Right ventricle myocardium inferior (tissue), 1 donor: ENCODE measurements around the gene FAF1. TPM values are rescaled to one million over a fixed set of nuclear protein-coding genes. Genes with fewer than 3 reads are reported as not detected.

Source experiments
- ATAC-seq: fragments of 200-7000 bp; cut with Tn5 transposase; one replicate; pipeline ENCODE4 v1.9.1; 2020; ENCODE audit warnings: mild to moderate bottlenecking, moderate library complexity
- DNase-seq: peaks from one replicate; pipeline ENCODE4 v3.0.0; 2021; ENCODE audit errors: missing footprints
- intact Hi-C: fragments of 100-400 bp; cut with DNase I; formaldehyde crosslinking; loops from one replicate; pipeline ENCODE4 v1.11.0; 2022
- total RNA-seq: library from RNA; stranded (reverse); fragmentation: NEBNext Ultra II Directional; extraction: Animal tissue kit (Norgen Biotek cat#: 25700); gene quantifications from one replicate; pipeline ENCODE4 v1.2.1, GENCODE V29; 2021
- donor health status: DM: no; HTN: yes; CAD: no; lungs with severe emphysema.

FAF1 gene
- total RNA-seq, 1 donor from 2014 or later = 80.4 TPM

GRCh38 chr1:50424045-50424883, 535.8 kb downstream of the FAF1 start:
- no peak for ATAC-seq
- intact Hi-C loops = no loop called here
- no peak for DNase-seq

GRCh38 chr1:50423670-50424000, 536.4 kb downstream of the FAF1 start:
- intact Hi-C loops = no loop called here
- DNase-seq = no peak
- ATAC-seq = no peak

- no peak for ATAC-seq
- DNase-seq = no peak
- intact Hi-C loops = no loop called here
Measured at GRCh38 chr1:50422946-50423669, 537.0 kb downstream of the FAF1 start, which contains the start of gene DMRTA2. Gene DMRTA2, minus strand, starts transcription at chr1:50423443. Its CDS starts 1,907 bp downstream, at chr1:50421536.

GRCh38 chr1:50422675-50422945, 537.5 kb downstream of the FAF1 start:
- no peak for ATAC-seq
- intact Hi-C loops = no loop called here
- DNase-seq = no peak

GRCh38 chr1:50421768-50422674, 538.0 kb downstream of the FAF1 start:
- intact Hi-C loops = no loop called here
- DNase-seq (no peak), ATAC-seq (no peak)

GRCh38 chr1:50421366-50421748, 538.7 kb downstream of the FAF1 start:
- intact Hi-C loops = no loop called here
- ATAC-seq = no peak
- no peak for DNase-seq

- ATAC-seq = no peak
- DNase-seq = no peak
- intact Hi-C loops = no loop called here
Measured at GRCh38 chr1:50420689-50421365, 539.2 kb downstream of the FAF1 start.

GRCh38 chr1:50419907-50420677, 540.0 kb downstream of the FAF1 start:
- intact Hi-C loops = no loop called here
- no peak for ATAC-seq

GRCh38 chr1:50419192-50419906, 540.7 kb downstream of the FAF1 start:
- intact Hi-C loops = no loop called here
- ATAC-seq (no peak), DNase-seq (no peak)

More at GRCh38 chr1:50419907-50420677, 540.0 kb downstream of the FAF1 start:
- DNase-seq = no peak

GRCh38 chr1:50418600-50419109, 541.4 kb downstream of the FAF1 start:
- no peak for DNase-seq
- intact Hi-C loops = no loop called here
- ATAC-seq = no peak

GRCh38 chr1:50417946-50418599, 542.0 kb downstream of the FAF1 start:
- DNase-seq (no peak), ATAC-seq (no peak)
- intact Hi-C loops = no loop called here

GRCh38 chr1:50417507-50417906, 542.6 kb downstream of the FAF1 start:
- ATAC-seq (no peak), DNase-seq (no peak)
- intact Hi-C loops = no loop called here

GRCh38 chr1:50416553-50417453, 543.3 kb downstream of the FAF1 start:
- intact Hi-C loops = no loop called here
- no peak for ATAC-seq
- DNase-seq = no peak

GRCh38 chr1:50416150-50416527, 543.9 kb downstream of the FAF1 start:
- DNase-seq (no peak), ATAC-seq (no peak)
- intact Hi-C loops = no loop called here

GRCh38 chr1:50415235-50416149, 544.6 kb downstream of the FAF1 start:
- intact Hi-C loops = no loop called here
- DNase-seq (no peak), ATAC-seq (no peak)
